SK-N-SH (cell line): ENCODE results near the gene RASA1.

Experiments used
- CTCF ChIP-seq: fragments of 200-600 bp; sonication (generic); IDR thresholded peaks from 2 replicates; pipeline ENCODE4 v1.6.1; 2017; ENCODE audit warnings: antibody characterized with exemption, mild to moderate bottlenecking, moderate library complexity
- EZH2phosphoT487 ChIP-seq: fragments of 200-600 bp; sonication (generic); IDR thresholded peaks from 2 replicates; pipeline ENCODE4 v1.6.1; 2017; ENCODE audit warnings: low read depth, mixed run types, mild to moderate bottlenecking, antibody characterized with exemption, moderate library complexity, borderline replicate concordance
- JUND ChIP-seq: IDR thresholded peaks from 2 replicates; pipeline ENCODE4 v1.4.0; 2012
- MEF2A ChIP-seq: IDR thresholded peaks from 2 replicates; pipeline ENCODE4 v1.4.0; 2012; ENCODE audit warnings: low read depth, borderline replicate concordance
- NRF1 ChIP-seq: IDR thresholded peaks from 2 replicates; pipeline ENCODE4 v1.6.1; 2012; ENCODE audit warnings: low read depth, mild to moderate bottlenecking, low read length
- POLR2AphosphoS5 ChIP-seq: IDR thresholded peaks from 2 replicates; pipeline ENCODE4 v1.6.1; 2012; ENCODE audit warnings: low read depth, low read length
- RAD21 ChIP-seq: IDR thresholded peaks from 2 replicates; pipeline ENCODE4 v1.6.1; 2012; ENCODE audit warnings: mild to moderate bottlenecking, low read length
- RCOR1 ChIP-seq: fragments of 150-350 bp; IDR thresholded peaks from 2 replicates; pipeline ENCODE4 v1.6.1; 2017; ENCODE audit warnings: antibody characterized with exemption, low read length
- REST ChIP-seq: IDR thresholded peaks from 2 replicates; pipeline ENCODE4 v1.6.1; 2012; ENCODE audit warnings: mild to moderate bottlenecking, low read depth, low read length, moderate library complexity
- TAF1 ChIP-seq: IDR thresholded peaks from 2 replicates; pipeline ENCODE4 v1.6.1; 2012; ENCODE audit warnings: low read depth, mild to moderate bottlenecking, low read length, moderate library complexity, borderline replicate concordance
- TEAD4 ChIP-seq: IDR thresholded peaks from 2 replicates; pipeline ENCODE4 v1.4.0; 2012; ENCODE audit warnings: mild to moderate bottlenecking, borderline replicate concordance; ENCODE audit not compliant: insufficient read depth
- TF ChIP-seq, protein P1 (sequence below): IDR thresholded peaks from 2 replicates; pipeline ENCODE4 v1.4.0; 2012; ENCODE audit warnings: low read depth
- TF ChIP-seq, protein P2 (sequence below): IDR thresholded peaks from 2 replicates; pipeline ENCODE4 v1.4.0; 2012; ENCODE audit warnings: low read depth, borderline replicate concordance

DNA sequence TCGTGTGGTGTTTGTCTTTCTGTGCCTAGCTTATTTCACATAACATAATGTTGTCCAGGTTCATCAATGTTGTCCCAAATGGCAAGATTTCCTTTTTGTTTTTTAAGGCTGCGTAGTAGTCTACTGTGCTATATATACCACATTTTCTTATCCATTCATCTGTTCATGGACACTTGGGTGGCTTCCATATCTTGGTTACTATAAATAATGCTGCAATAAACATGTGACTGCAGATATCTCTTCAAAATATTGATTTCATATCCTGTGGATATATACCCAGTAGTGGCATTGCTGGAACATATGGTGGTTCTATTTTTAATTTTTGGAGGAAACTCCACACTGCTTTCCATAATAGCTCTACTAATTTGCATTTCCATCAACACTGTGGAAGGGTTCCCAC lies 170.5 kb downstream of the RASA1 start:
- TF ChIP-seq JUND (no peak), MEF2A (no peak), CTCF (no peak), RAD21 (no peak), EZH2phosphoT487 (no peak), RCOR1 (no peak), TAF1 (no peak), NRF1 (no peak), REST (no peak), TEAD4 (no peak), POLR2AphosphoS5 (no peak)
- TF ChIP-seq, protein P1, sequence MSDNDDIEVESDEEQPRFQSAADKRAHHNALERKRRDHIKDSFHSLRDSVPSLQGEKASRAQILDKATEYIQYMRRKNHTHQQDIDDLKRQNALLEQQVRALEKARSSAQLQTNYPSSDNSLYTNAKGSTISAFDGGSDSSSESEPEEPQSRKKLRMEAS, result no peak
- TF ChIP-seq, protein P2, sequence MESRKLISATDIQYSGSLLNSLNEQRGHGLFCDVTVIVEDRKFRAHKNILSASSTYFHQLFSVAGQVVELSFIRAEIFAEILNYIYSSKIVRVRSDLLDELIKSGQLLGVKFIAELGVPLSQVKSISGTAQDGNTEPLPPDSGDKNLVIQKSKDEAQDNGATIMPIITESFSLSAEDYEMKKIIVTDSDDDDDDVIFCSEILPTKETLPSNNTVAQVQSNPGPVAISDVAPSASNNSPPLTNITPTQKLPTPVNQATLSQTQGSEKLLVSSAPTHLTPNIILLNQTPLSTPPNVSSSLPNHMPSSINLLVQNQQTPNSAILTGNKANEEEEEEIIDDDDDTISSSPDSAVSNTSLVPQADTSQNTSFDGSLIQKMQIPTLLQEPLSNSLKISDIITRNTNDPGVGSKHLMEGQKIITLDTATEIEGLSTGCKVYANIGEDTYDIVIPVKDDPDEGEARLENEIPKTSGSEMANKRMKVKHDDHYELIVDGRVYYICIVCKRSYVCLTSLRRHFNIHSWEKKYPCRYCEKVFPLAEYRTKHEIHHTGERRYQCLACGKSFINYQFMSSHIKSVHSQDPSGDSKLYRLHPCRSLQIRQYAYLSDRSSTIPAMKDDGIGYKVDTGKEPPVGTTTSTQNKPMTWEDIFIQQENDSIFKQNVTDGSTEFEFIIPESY, result no peak
